ENCODE data around the gene ARHGAP15. TPM values are rescaled to one million over a fixed set of nuclear protein-coding genes. Genes with fewer than 3 reads are reported as not detected.

The ARHGAP15 gene
- total and polyA plus RNA-seq, 2 donors from 2014 or later, result 5.7 to 23.1 TPM

DNA sequence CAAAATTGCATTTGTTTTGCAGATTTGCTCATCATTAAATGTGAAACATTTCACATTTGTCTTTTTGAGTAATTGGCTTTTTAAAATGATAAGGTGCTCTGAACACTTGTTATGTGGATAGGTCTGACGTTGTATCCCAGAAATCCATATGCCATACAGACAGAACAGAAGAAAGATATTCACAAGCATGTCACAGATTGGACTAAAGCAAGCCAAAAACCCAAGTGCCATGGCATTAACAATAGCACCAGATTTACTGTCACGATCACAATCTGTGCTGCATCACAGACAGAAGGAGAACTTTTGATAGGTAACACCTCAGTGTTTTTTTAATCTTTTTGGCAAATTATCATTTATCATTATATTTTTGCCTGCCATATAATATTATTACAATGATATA is 272.6 kb downstream of the ARHGAP15 start:
- H3K9me3 ChIP-seq (ENCODE audit: control insufficient read depth in 2 of 3, insufficient read depth in 1 of 3, low read length in 3 of 3), result no peaks in the 10 kb centered on the region
- no peaks in the 10 kb centered on the region for H3K36me3 ChIP-seq (ENCODE audit: control insufficient read depth in 2 of 3, insufficient read depth in 3 of 3, low read length in 3 of 3)
- intact Hi-C loops (cut with DNase I), result no loop called here
- DNase-seq (no peak), FAIRE-seq (no peak)
- H3K27ac ChIP-seq (ENCODE audit: low read depth in 2 of 2, low read length in 2 of 2), result no peak overlapping the region
- no peak overlapping the region for H3K4me3 ChIP-seq (ENCODE audit: low read length in 3 of 3)
- H3K9ac ChIP-seq (ENCODE audit: low read length in 3 of 3), result no peak overlapping the region
- TF ChIP-seq, protein P1, sequence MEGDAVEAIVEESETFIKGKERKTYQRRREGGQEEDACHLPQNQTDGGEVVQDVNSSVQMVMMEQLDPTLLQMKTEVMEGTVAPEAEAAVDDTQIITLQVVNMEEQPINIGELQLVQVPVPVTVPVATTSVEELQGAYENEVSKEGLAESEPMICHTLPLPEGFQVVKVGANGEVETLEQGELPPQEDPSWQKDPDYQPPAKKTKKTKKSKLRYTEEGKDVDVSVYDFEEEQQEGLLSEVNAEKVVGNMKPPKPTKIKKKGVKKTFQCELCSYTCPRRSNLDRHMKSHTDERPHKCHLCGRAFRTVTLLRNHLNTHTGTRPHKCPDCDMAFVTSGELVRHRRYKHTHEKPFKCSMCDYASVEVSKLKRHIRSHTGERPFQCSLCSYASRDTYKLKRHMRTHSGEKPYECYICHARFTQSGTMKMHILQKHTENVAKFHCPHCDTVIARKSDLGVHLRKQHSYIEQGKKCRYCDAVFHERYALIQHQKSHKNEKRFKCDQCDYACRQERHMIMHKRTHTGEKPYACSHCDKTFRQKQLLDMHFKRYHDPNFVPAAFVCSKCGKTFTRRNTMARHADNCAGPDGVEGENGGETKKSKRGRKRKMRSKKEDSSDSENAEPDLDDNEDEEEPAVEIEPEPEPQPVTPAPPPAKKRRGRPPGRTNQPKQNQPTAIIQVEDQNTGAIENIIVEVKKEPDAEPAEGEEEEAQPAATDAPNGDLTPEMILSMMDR (IDR thresholded peaks at IDR 0.05; ENCODE audit: borderline replicate concordance, extremely low read depth, insufficient read depth), result no peak
- no peaks in the 10 kb centered on the region for H3K4me1 ChIP-seq (ENCODE audit: control insufficient read depth in 2 of 3, insufficient read depth in 2 of 3, low read depth in 1 of 3, low read length in 3 of 3)
- H3K27me3 ChIP-seq (ENCODE audit: control insufficient read depth, insufficient read depth, low read length), result no peaks in the 10 kb centered on the region

DNA sequence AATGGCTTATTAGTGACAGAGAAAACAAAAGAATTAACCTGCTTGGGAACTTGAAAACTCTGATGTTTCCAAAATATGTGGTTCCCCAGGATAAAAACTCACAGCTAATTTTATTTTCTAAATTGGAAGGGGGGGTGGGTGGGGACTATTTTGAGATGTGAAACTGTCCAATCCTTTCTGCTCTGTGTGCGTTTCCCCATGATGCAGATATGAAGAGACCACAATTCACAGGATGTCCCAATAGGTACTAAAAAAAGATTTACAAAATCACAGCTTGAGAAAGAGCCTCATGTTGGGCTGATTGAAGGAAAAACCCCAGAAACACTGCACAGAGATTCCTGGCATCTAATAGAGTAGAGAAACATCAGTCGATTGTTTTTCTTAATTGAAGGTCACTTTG is 273.2 kb downstream of the ARHGAP15 start:
- DNase-seq (no peak), FAIRE-seq (no peak)
- intact Hi-C loops (cut with DNase I), result no loop called here

DNA sequence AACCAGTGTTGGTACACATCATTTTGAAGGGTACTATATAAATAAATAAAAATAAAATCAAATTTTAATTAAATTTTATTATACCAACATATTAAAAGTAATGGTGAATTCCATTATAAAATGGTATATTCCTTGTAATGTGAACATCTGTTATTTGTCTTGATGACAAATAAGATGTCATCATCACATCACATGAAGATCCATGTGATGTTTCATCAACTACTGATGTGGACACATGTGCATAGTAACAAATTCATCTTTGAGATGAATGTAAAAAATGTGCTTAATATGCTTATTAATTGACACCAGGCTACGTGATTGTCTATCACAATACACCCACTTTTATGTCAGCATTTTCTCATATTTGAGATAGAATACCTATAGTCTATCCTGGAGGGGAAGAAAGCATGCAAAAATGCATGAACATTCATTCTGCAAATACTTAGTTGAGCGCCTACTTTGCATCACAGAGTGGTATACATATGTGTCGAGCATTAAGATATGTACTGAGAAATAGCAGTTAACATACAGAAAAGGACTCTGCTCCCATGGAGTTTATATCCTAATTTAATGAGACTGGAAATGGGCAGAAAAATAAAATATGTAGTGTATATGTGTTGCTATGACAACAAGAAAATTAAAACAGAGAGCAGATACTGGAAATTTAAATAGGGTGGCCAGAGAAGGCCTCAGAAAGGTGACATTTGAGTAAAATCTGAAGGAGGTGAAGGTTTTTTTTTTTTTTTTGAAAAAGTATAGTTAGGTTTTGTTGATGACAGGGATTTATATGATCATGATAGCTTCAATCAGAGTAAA is 281.1 kb downstream of the ARHGAP15 start:
- Histone ChIP-seq H3K4me3 (ENCODE audit: low read length in 3 of 3) (no peak overlapping the region), H3K9me3 (ENCODE audit: control insufficient read depth in 2 of 3, insufficient read depth in 1 of 3, low read length in 3 of 3) (no peaks in the 10 kb centered on the region), H3K27me3 (ENCODE audit: control insufficient read depth, insufficient read depth, low read length) (no peaks in the 10 kb centered on the region), H3K4me1 (ENCODE audit: control insufficient read depth in 2 of 3, insufficient read depth in 2 of 3, low read depth in 1 of 3, low read length in 3 of 3) (no peaks in the 10 kb centered on the region), H3K9ac (ENCODE audit: low read length in 3 of 3) (no peak overlapping the region), H3K27ac (ENCODE audit: low read depth in 2 of 2, low read length in 2 of 2) (no peak overlapping the region), H3K36me3 (ENCODE audit: control insufficient read depth in 2 of 3, insufficient read depth in 3 of 3, low read length in 3 of 3) (no peaks in the 10 kb centered on the region)
- FAIRE-seq (peak; percentile 54), DNase-seq (no peak)
- intact Hi-C loops (cut with DNase I), result no loop called here
- TF ChIP-seq, protein P1 (IDR thresholded peaks at IDR 0.05; ENCODE audit: borderline replicate concordance, extremely low read depth, insufficient read depth), result no peak

More for the DNA sequence above, 273.2 kb downstream of the ARHGAP15 start:
- Histone ChIP-seq H3K4me3 (ENCODE audit: low read length in 3 of 3) (no peak overlapping the region), H3K36me3 (ENCODE audit: control insufficient read depth in 2 of 3, insufficient read depth in 3 of 3, low read length in 3 of 3) (no peaks in the 10 kb centered on the region), H3K27ac (ENCODE audit: low read depth in 2 of 2, low read length in 2 of 2) (no peak overlapping the region), H3K9ac (ENCODE audit: low read length in 3 of 3) (no peak overlapping the region), H3K9me3 (ENCODE audit: control insufficient read depth in 2 of 3, insufficient read depth in 1 of 3, low read length in 3 of 3) (no peaks in the 10 kb centered on the region), H3K27me3 (ENCODE audit: control insufficient read depth, insufficient read depth, low read length) (no peaks in the 10 kb centered on the region), H3K4me1 (ENCODE audit: control insufficient read depth in 2 of 3, insufficient read depth in 2 of 3, low read depth in 1 of 3, low read length in 3 of 3) (no peaks in the 10 kb centered on the region)
- TF ChIP-seq, protein P1 (IDR thresholded peaks at IDR 0.05; ENCODE audit: borderline replicate concordance, extremely low read depth, insufficient read depth), result no peak

All from kidney (tissue), 14 donors.